PC-9 (cell line): ENCODE measurements around the gene CAMKMT. TPM values are rescaled to one million over a fixed set of nuclear protein-coding genes. Genes with fewer than 3 reads are reported as not detected.

ENCODE experiments used
- BruUV-seq: library from RNA; stranded (reverse); fragments of 400-500 nt; replicated peaks from 2 replicates; lab custom pipeline; 2021; lab: Mats Ljungman, UMichigan
- CTCF ChIA-PET: fragments of 300-600 bp; sonication (Branson Sonifier 250); formaldehyde crosslinking; loops from one replicate; lab custom pipeline; 2022; ENCODE audit warnings: antibody characterized with exemption; lab: Charles Lee
- POLR2A ChIA-PET: fragments of 300-600 bp; sonication (Branson Sonifier 250); formaldehyde crosslinking; loops from one replicate; lab custom pipeline; 2022; ENCODE audit warnings: antibody characterized with exemption; ENCODE audit not compliant: unreplicated experiment; lab: Charles Lee
- DNase-seq, 2 experiments: peaks; one replicate each; pipeline versions ENCODE4 v3.0.0 to v3.0.0-alpha.2; 2015 to 2022; ENCODE audit warnings: mixed read lengths in 1 of 2
- H2AFZ ChIP-seq: fragments of 200-600 bp; sonication (generic); 2 replicates; pipeline ENCODE4 v1.8.1; 2017; ENCODE audit warnings: antibody characterized with exemption
- H3F3A ChIP-seq: fragments of 200-600 bp; sonication (generic); 2 replicates; pipeline ENCODE4 v1.8.1; 2017; ENCODE audit warnings: antibody characterized with exemption, mild to moderate bottlenecking, low read depth; ENCODE audit not compliant: insufficient read depth
- H3K27ac ChIP-seq: fragments of 200-600 bp; sonication (generic); 2 replicates; pipeline ENCODE4 v1.6.1; 2016; ENCODE audit warnings: mixed run types
- H3K27me3 ChIP-seq: fragments of 200-600 bp; sonication (generic); 2 replicates; pipeline ENCODE4 v1.6.1; 2016; ENCODE audit warnings: low read depth, mixed run types; ENCODE audit not compliant: insufficient read depth
- H3K36me3 ChIP-seq: fragments of 200-600 bp; sonication (generic); 2 replicates; pipeline ENCODE4 v1.6.1; 2016; ENCODE audit warnings: low read depth, mixed run types
- H3K4me1 ChIP-seq: fragments of 200-600 bp; sonication (generic); replicated peaks from 2 replicates; pipeline ENCODE4 v1.6.1; 2016; ENCODE audit warnings: mixed run types; ENCODE audit not compliant: insufficient read depth
- H3K4me2 ChIP-seq: fragments of 200-600 bp; sonication (generic); 2 replicates; pipeline ENCODE4 v1.6.1; 2017; ENCODE audit warnings: mixed run types
- H3K4me3 ChIP-seq: fragments of 200-600 bp; sonication (generic); 2 replicates; pipeline ENCODE4 v1.6.1; 2016; ENCODE audit warnings: mixed run types
- H3K79me2 ChIP-seq: fragments of 200-600 bp; sonication (generic); 2 replicates; pipeline ENCODE4 v1.6.1; 2017; ENCODE audit warnings: low read depth, mixed run types
- H3K9me2 ChIP-seq: fragments of 200-600 bp; sonication (generic); 2 replicates; pipeline ENCODE4 v1.8.1; 2017; ENCODE audit warnings: mild to moderate bottlenecking; ENCODE audit not compliant: insufficient read depth
- H3K9me3 ChIP-seq: fragments of 200-600 bp; sonication (generic); 2 replicates; pipeline ENCODE4 v1.8.1; 2016; ENCODE audit warnings: low read depth; ENCODE audit not compliant: insufficient read depth
- H4K20me1 ChIP-seq: fragments of 200-600 bp; sonication (generic); 2 replicates; pipeline ENCODE4 v1.8.1; 2017; ENCODE audit not compliant: insufficient read depth
- EZH2 ChIP-seq: fragments of 200-600 bp; sonication (generic); IDR thresholded peaks from 2 replicates; pipeline ENCODE4 v1.8.0; 2017; ENCODE audit warnings: antibody characterized with exemption, low read depth
- intact Hi-C: fragments of 100-400 bp; cut with micrococcal nuclease; formaldehyde crosslinking; loops from one replicate; pipeline ENCODE4 v1.10.0; 2022; ENCODE audit not compliant: unreplicated experiment
- total RNA-seq: library from RNA; stranded (reverse); gene quantifications from 2 replicates; pipeline ENCODE4 v1.2.3, GENCODE V29; 2021
- TF ChIP-seq, protein P1 (sequence below): fragments of 200-600 bp; sonication (generic); conservative IDR thresholded peaks from 2 replicates; pipeline ENCODE4 v1.6.1; 2017; ENCODE audit warnings: mixed run types, antibody characterized with exemption, mild to moderate bottlenecking, moderate library complexity

CAMKMT gene
- total RNA-seq, 1 experiment from 2014 or later = 17.9 TPM

DNA sequence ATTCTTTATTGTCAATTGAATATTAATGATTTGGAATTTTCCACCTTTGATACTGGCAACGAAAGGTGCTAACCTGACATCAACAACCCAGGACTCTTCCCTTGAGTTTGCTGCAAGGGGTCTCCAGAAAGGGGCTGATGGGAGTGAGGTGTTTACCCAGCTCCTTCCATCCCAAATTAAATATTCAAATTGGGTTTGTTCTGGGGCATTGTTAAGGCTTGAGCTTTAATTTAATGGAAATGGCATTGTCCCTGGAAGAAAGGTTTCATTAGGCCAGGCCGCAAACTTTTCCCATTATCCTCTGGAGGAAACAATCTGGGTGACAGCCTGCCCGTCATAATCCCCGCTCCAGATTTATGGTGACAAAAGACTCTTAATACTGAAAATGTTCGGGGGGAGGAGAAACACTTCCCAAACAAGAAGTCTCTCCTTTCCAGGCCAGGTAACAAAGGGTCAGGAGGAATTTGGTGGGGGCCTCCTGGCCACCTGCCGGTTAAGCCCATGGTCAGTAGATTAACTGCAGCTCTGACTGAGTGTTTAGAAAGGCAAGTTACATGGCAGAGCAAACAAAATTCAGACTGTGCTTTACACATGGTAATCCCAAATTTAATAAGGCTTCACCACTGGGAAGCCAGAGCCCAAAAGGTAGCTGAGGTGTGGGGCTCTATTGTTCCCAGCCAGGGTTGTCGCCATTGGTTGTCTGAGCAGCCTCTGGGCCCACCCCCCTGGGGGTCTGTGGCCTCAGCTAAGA is 428.4 kb downstream of the CAMKMT start:
- no peak overlapping the region for H2AFZ ChIP-seq
- no peak for DNase-seq
- H3K9me2 ChIP-seq = no peaks in the 10 kb centered on the region
- H3K4me1 ChIP-seq = no peaks in the 10 kb centered on the region
- intact Hi-C loops = no loop called here
- H3K36me3 ChIP-seq = no peaks in the 10 kb centered on the region
- H3K79me2 ChIP-seq = no peaks in the 10 kb centered on the region
- no peak overlapping the region for H3K4me2 ChIP-seq
- no TSS peak for BruUV-seq
- peaks cover 2% of the 10 kb centered on the region; the same call in 1 of the 2 replicates for H3K9me3 ChIP-seq
- no peaks in the 10 kb centered on the region for H3F3A ChIP-seq
- no peak overlapping the region for H3K4me3 ChIP-seq
- ChIA-PET POLR2A (no interaction called here), CTCF (no interaction called here)
- H3K27ac ChIP-seq = no peak overlapping the region
- TF ChIP-seq, protein P1, sequence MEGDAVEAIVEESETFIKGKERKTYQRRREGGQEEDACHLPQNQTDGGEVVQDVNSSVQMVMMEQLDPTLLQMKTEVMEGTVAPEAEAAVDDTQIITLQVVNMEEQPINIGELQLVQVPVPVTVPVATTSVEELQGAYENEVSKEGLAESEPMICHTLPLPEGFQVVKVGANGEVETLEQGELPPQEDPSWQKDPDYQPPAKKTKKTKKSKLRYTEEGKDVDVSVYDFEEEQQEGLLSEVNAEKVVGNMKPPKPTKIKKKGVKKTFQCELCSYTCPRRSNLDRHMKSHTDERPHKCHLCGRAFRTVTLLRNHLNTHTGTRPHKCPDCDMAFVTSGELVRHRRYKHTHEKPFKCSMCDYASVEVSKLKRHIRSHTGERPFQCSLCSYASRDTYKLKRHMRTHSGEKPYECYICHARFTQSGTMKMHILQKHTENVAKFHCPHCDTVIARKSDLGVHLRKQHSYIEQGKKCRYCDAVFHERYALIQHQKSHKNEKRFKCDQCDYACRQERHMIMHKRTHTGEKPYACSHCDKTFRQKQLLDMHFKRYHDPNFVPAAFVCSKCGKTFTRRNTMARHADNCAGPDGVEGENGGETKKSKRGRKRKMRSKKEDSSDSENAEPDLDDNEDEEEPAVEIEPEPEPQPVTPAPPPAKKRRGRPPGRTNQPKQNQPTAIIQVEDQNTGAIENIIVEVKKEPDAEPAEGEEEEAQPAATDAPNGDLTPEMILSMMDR = no peak
- TF ChIP-seq EZH2 = no peak
- H4K20me1 ChIP-seq = no peaks in the 10 kb centered on the region
- H3K27me3 ChIP-seq = no peaks in the 10 kb centered on the region

DNA sequence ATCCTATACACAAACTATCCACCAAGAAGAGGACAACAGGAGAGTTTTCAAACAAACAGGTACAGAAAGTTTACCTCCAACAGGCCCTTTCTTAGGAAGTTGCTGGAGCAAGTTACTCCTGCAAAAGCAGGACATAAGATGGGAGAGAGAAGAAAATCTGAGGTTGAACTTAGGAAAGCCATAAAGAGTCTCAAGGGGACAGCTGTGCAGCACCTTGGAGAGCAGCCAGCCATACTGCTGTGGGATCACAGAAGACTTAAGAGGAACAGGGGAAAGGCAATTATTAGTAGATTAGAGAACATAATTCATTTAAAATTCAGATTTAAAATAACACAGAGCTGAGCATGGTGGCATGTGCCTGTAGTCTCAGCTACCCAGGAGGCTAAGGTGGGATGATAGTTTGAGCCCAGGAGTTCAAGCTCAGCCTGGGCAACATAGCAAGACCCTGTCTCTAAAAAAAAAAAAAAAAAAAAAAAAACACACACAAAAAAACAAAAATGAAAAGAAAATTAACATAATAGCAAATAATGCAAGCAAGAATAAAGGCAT is 431.6 kb downstream of the CAMKMT start:
- Histone ChIP-seq H3K27ac (no peak overlapping the region), H2AFZ (no peak overlapping the region), H3K79me2 (no peaks in the 10 kb centered on the region), H3K27me3 (no peaks in the 10 kb centered on the region), H3K4me3 (no peak overlapping the region), H3K9me2 (no peaks in the 10 kb centered on the region), H4K20me1 (no peaks in the 10 kb centered on the region), H3K4me2 (no peak overlapping the region), H3K9me3 (peaks cover 2% of the 10 kb centered on the region; the same call in 1 of the 2 replicates), H3F3A (no peaks in the 10 kb centered on the region), H3K36me3 (no peaks in the 10 kb centered on the region), H3K4me1 (no peaks in the 10 kb centered on the region)
- ChIA-PET POLR2A (interaction anchor here (0.6 kb wide), 1 partner anchor 418 kb away, joined by 7 read pairs; no protein-coding TSS in a partner anchor), CTCF (interaction anchor here (0.6 kb wide), 1 partner anchor 66 kb away, joined by 3 read pairs; no protein-coding TSS in a partner anchor)
- peak; percentile 33 to 54 for DNase-seq
- TF ChIP-seq EZH2 = no peak
- TF ChIP-seq, protein P1 = no peak
- intact Hi-C loops = no loop called here
- no TSS peak for BruUV-seq

DNA sequence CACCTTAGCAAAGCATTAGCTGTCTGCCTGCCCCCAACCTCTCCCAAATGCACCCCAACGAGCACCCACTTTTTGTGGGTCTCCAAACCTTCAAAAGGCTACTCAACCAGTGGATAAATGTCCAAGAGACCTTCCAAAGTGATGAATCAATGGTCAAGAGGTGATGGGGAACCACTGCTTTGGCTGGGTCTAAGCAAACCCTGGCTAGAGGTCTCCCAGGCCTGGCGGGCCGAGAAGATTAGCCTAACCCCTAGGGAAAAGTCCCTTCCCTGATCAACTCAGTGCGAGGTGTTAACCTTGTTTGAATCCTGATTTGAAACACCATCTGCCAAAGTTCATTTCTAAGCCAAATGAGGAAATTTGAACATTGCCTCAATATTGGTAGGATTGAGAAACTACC is 435.0 kb downstream of the CAMKMT start:
- Histone ChIP-seq H3K79me2 (no peaks in the 10 kb centered on the region), H3K4me1 (no peaks in the 10 kb centered on the region), H3K4me2 (no peak overlapping the region), H3K4me3 (no peak overlapping the region), H2AFZ (no peak overlapping the region), H4K20me1 (no peaks in the 10 kb centered on the region), H3K36me3 (no peaks in the 10 kb centered on the region), H3K9me2 (no peaks in the 10 kb centered on the region), H3F3A (no peaks in the 10 kb centered on the region), H3K27ac (no peak overlapping the region), H3K27me3 (no peaks in the 10 kb centered on the region), H3K9me3 (no peaks in the 10 kb centered on the region)
- CTCF ChIA-PET = no interaction called here
- DNase-seq = no peak
- no peak for TF ChIP-seq EZH2
- TF ChIP-seq, protein P1 = no peak
- no TSS peak for BruUV-seq
- intact Hi-C loops = no loop called here
- POLR2A ChIA-PET = no interaction called here
